H1 (cell line): Measurements from ENCODE around the gene ZNF202. TPM values are rescaled to one million over a fixed set of nuclear protein-coding genes. Genes with fewer than 3 reads are reported as not detected.

Experiments used
- EGR1 ChIP-seq: IDR thresholded peaks from 2 replicates; pipeline ENCODE4 v1.6.1; 2011; ENCODE audit warnings: low read depth, low read length, borderline replicate concordance
- EP300 ChIP-seq, 2 experiments: IDR thresholded peaks; 1 replicate in 1 of 2; 2 replicates in 1 of 2; pipeline ENCODE4 v1.6.1; 2011 to 2012; ENCODE audit warnings: low read depth in 2 of 2, low read length in 2 of 2, mild to moderate bottlenecking in 2 of 2, borderline replicate concordance in 1 of 2, inconsistent platforms in 1 of 2, moderate library complexity in 1 of 2
- SRF ChIP-seq: IDR thresholded peaks from 2 replicates; pipeline ENCODE4 v1.6.1; 2011; ENCODE audit warnings: mild to moderate bottlenecking, low read depth, low read length, moderate library complexity
- polyA plus RNA-seq, 7 experiments: library from polyadenylated mRNA; depleted of rRNA in 3 of 7; stranded (reverse) in 5 of 7; unstranded in 2 of 7; fragments of >200 nt in 5 of 7; fragments of 200-250 nt in 2 of 7; gene quantifications; 1 replicate in 5 of 7; 2 replicates in 1 of 7; 4 replicates in 1 of 7; pipeline versions ENCODE4 v1.2.1 to v1.2.3, GENCODE V29; 2011 to 2013; ENCODE audit warnings: missing spikeins in 2 of 7, mixed read lengths in 2 of 7
- total RNA-seq: library from RNA; stranded (reverse); fragmentation: NEBNext Ultra II Directional; extraction: Animal tissue kit (Norgen Biotek cat#: 25700); gene quantifications from 2 replicates; pipeline ENCODE4 v1.2.1, GENCODE V29; 2021
- TF ChIP-seq, protein P1 (sequence below): fragments of 300-600 bp; sonication (generic); IDR thresholded peaks from 2 replicates; pipeline ENCODE4 v1.7.1; 2012; ENCODE audit warnings: low read length, moderate library complexity, mild to moderate bottlenecking, inconsistent platforms; ENCODE audit not compliant: insufficient replicate concordance
- TF ChIP-seq, protein P2 (sequence below): IDR thresholded peaks from 2 replicates; pipeline ENCODE4 v1.6.1; 2012; ENCODE audit warnings: inconsistent platforms

ZNF202 gene
- total and polyA plus RNA-seq, 2 of the 8 experiments (the other 6 are each of a cell fraction or from before 2014, with no cell fraction given), result 14.1 to 33.9 TPM

DNA sequence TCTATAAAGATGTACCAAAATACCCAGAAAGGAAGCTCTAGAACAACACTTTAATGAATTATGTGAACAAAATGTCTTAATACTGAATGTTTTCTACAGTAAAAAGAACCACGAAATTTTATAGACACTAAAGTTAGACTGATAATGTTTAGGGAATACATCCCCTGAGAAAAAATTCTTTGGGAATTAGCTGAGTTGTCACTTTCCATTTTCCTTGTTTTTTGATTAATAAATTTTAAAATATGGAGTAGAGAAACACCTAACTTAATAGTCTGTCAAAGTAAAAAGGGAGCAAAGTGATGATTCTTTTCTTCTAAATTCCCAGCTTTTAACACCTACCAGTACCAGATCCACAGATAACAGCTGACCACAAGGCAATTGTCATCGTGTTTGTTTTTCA is 64.0 kb downstream of the ZNF202 start (continued):
- TF ChIP-seq, protein P1, sequence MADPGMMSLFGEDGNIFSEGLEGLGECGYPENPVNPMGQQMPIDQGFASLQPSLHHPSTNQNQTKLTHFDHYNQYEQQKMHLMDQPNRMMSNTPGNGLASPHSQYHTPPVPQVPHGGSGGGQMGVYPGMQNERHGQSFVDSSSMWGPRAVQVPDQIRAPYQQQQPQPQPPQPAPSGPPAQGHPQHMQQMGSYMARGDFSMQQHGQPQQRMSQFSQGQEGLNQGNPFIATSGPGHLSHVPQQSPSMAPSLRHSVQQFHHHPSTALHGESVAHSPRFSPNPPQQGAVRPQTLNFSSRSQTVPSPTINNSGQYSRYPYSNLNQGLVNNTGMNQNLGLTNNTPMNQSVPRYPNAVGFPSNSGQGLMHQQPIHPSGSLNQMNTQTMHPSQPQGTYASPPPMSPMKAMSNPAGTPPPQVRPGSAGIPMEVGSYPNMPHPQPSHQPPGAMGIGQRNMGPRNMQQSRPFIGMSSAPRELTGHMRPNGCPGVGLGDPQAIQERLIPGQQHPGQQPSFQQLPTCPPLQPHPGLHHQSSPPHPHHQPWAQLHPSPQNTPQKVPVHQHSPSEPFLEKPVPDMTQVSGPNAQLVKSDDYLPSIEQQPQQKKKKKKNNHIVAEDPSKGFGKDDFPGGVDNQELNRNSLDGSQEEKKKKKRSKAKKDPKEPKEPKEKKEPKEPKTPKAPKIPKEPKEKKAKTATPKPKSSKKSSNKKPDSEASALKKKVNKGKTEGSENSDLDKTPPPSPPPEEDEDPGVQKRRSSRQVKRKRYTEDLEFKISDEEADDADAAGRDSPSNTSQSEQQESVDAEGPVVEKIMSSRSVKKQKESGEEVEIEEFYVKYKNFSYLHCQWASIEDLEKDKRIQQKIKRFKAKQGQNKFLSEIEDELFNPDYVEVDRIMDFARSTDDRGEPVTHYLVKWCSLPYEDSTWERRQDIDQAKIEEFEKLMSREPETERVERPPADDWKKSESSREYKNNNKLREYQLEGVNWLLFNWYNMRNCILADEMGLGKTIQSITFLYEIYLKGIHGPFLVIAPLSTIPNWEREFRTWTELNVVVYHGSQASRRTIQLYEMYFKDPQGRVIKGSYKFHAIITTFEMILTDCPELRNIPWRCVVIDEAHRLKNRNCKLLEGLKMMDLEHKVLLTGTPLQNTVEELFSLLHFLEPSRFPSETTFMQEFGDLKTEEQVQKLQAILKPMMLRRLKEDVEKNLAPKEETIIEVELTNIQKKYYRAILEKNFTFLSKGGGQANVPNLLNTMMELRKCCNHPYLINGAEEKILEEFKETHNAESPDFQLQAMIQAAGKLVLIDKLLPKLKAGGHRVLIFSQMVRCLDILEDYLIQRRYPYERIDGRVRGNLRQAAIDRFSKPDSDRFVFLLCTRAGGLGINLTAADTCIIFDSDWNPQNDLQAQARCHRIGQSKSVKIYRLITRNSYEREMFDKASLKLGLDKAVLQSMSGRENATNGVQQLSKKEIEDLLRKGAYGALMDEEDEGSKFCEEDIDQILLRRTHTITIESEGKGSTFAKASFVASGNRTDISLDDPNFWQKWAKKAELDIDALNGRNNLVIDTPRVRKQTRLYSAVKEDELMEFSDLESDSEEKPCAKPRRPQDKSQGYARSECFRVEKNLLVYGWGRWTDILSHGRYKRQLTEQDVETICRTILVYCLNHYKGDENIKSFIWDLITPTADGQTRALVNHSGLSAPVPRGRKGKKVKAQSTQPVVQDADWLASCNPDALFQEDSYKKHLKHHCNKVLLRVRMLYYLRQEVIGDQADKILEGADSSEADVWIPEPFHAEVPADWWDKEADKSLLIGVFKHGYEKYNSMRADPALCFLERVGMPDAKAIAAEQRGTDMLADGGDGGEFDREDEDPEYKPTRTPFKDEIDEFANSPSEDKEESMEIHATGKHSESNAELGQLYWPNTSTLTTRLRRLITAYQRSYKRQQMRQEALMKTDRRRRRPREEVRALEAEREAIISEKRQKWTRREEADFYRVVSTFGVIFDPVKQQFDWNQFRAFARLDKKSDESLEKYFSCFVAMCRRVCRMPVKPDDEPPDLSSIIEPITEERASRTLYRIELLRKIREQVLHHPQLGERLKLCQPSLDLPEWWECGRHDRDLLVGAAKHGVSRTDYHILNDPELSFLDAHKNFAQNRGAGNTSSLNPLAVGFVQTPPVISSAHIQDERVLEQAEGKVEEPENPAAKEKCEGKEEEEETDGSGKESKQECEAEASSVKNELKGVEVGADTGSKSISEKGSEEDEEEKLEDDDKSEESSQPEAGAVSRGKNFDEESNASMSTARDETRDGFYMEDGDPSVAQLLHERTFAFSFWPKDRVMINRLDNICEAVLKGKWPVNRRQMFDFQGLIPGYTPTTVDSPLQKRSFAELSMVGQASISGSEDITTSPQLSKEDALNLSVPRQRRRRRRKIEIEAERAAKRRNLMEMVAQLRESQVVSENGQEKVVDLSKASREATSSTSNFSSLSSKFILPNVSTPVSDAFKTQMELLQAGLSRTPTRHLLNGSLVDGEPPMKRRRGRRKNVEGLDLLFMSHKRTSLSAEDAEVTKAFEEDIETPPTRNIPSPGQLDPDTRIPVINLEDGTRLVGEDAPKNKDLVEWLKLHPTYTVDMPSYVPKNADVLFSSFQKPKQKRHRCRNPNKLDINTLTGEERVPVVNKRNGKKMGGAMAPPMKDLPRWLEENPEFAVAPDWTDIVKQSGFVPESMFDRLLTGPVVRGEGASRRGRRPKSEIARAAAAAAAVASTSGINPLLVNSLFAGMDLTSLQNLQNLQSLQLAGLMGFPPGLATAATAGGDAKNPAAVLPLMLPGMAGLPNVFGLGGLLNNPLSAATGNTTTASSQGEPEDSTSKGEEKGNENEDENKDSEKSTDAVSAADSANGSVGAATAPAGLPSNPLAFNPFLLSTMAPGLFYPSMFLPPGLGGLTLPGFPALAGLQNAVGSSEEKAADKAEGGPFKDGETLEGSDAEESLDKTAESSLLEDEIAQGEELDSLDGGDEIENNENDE, result no peak
- TF ChIP-seq EP300 (IDR thresholded peaks at IDR 0.05; ENCODE audit: borderline replicate concordance in 1 of 2, low read depth in 2 of 2, low read length in 2 of 2) (no peak), SRF (no peak), EGR1 (no peak)
- TF ChIP-seq, protein P2, sequence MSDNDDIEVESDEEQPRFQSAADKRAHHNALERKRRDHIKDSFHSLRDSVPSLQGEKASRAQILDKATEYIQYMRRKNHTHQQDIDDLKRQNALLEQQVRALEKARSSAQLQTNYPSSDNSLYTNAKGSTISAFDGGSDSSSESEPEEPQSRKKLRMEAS, result no peak
